GM19240 (cell line): ENCODE results near the gene HPX.

Experiments used
- DNase-seq: peaks from one replicate; pipeline ENCODE4 v3.0.0; 2011; ENCODE audit warnings: low spot score; ENCODE audit not compliant: insufficient read length

HPX gene

GRCh38 chr11:6390718-6391469 is 49.9 kb downstream of the HPX start:
- DNase-seq, result no peak

- peak; percentile 80 for DNase-seq
These were observed 50.7 kb downstream of the HPX start, which contains the start of gene SMPD1 for GRCh38 chr11:6389905-6390717. TSS of gene SMPD1 (plus strand) at chr11:6390474. CDS start at chr11:6390599, 125 bp downstream.

DNA sequence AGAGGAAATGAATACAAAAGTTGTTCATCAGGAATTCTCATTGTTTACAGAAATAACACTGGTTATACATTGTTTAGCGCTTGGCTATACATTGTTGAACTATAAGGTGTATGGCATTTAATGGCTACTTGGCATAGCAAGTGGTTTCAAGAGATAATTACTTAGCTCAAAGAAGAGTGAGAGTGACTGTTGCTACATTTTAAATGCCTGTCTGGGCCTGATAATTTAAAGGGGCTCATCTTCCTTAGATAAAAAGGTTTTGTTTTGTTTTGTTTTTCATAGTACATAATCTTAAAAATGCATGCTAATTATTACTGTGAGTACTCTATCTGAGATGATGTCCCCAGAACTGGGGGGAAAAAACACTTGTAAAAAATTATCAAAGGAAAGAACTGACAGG is 52.0 kb downstream of the HPX start:
- no peak for DNase-seq

DNA sequence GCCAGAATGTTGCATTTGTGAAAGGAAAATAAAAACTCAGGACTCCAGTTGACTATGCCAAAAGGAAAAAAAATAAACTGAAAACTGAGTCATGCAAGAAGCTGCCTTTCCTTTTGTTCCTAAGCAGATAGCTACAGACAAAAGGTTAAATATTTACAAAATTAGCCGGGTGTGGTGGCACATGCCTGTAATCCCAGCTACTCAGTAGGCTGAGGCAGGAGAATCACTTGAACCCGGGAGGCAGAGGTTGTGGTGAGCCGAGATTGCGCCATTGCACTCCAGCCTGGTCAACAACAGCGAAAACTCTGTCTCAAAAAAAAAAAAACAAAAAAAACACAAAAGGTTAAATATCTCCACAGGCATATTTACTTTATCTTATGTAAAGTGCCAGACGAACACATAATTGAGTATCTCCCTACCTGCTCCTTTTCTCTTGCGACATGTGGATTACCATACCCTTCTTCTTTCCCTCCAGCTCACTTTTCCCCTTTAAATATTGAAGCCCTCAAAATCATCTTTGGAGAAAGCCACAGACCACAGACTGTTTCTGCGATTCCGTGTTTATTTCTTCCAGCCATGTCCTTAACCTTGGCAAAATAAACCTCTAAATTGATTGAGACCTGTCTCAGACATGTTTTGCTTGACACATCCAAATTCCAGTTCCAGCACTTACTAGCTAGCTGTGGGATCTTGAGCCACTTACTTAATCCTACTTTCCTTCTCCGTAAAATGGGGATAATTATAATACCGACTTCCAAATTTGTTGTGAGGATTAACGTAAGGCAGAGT is 52.8 kb downstream of the HPX start:
- DNase-seq, result no peak

- no peak for DNase-seq
These were observed 55.6 kb downstream of the HPX start for GRCh38 chr11:6385046-6385777.
